Gastroesophageal sphincter (tissue), 3 donors: ENCODE results near the gene TLR1.

Source experiments
- CTCF ChIP-seq, 4 experiments: fragments of 200-600 bp in 2 of 4; fragments of 450-650 bp in 2 of 4; sonication (generic) in 1 of 4; IDR thresholded peaks; one replicate each; pipeline ENCODE4 v1.5.1; 2017 to 2019; ENCODE audit warnings: antibody characterized with exemption in 4 of 4, mild to moderate bottlenecking in 2 of 4, moderate library complexity in 2 of 4
- EP300 ChIP-seq: sonication (generic); formaldehyde crosslinking; IDR thresholded peaks from one replicate; pipeline ENCODE4 v1.6.1; 2017; ENCODE audit warnings: antibody characterized with exemption, mild to moderate bottlenecking
- POLR2A ChIP-seq, 2 donors: fragments of 450-650 bp; IDR thresholded peaks; one replicate each; pipeline ENCODE4 v1.6.1; 2017; ENCODE audit warnings: antibody characterized with exemption in 2 of 2, mild to moderate bottlenecking in 2 of 2, moderate library complexity in 1 of 2
- POLR2AphosphoS5 ChIP-seq: sonication (generic); formaldehyde crosslinking; IDR thresholded peaks from one replicate; pipeline ENCODE4 v1.6.1; 2017; ENCODE audit warnings: antibody characterized with exemption

- TF ChIP-seq POLR2AphosphoS5 (no peak), CTCF (IDR thresholded peaks at IDR 0.05) (no peak), EP300 (no peak), POLR2A (IDR thresholded peaks at IDR 0.05) (no peak)
Observed at GRCh38 chr4:38794051-38794450, 10.5 kb downstream of the TLR1 start.
